CD4-positive, alpha-beta T cell treated with Interleukin-4 for 4 hours (primary cell): ENCODE results near the gene DUOXA1.
A peak's percentile ranks its signal among the peaks of the same experiment; 100 is the strongest.

Experiments used
- DNase-seq: peaks from one replicate; pipeline ENCODE4 v3.0.0-alpha.2; 2020

DUOXA1 gene

GRCh38 chr15:45129651-45130129 lies at the start of gene DUOXA1, which contains the start of gene DUOX1:
TSS of gene DUOXA1 (minus strand) at chr15:45129879. CDS start at chr15:45123014, 6,865 bp downstream.
TSS of gene DUOX1 (plus strand) at chr15:45129994. CDS start at chr15:45131967, 1,973 bp downstream.
- no peak for DNase-seq

GRCh38 chr15:45177285-45177684 lies 47.6 kb upstream of the DUOXA1 start:
- DNase-seq, result no peak

- DNase-seq, result no peak
Measured at GRCh38 chr15:45174577-45174976, 44.9 kb upstream of the DUOXA1 start.

GRCh38 chr15:45174069-45174468 lies 44.4 kb upstream of the DUOXA1 start:
- no peak for DNase-seq

- no peak for DNase-seq
Measured at GRCh38 chr15:45171912-45172311, 42.2 kb upstream of the DUOXA1 start.

- no peak for DNase-seq
Measured at GRCh38 chr15:45169608-45170480, 40.2 kb upstream of the DUOXA1 start.

GRCh38 chr15:45168751-45169551 lies 39.3 kb upstream of the DUOXA1 start:
- no peak for DNase-seq

GRCh38 chr15:45168286-45168685 lies 38.6 kb upstream of the DUOXA1 start:
- DNase-seq, result no peak

- DNase-seq, result no peak
Measured at GRCh38 chr15:45167631-45168205, 38.0 kb upstream of the DUOXA1 start.

- peak; percentile 86 for DNase-seq
Measured at GRCh38 chr15:45166834-45167630, 37.4 kb upstream of the DUOXA1 start.

- DNase-seq, result no peak
Measured at GRCh38 chr15:45165536-45165935, 35.9 kb upstream of the DUOXA1 start.

- no peak for DNase-seq
Measured at GRCh38 chr15:45164914-45165313, 35.2 kb upstream of the DUOXA1 start.

- no peak for DNase-seq
Measured at GRCh38 chr15:45163508-45163856, 33.8 kb upstream of the DUOXA1 start.

GRCh38 chr15:45162771-45163507 lies 33.3 kb upstream of the DUOXA1 start:
- DNase-seq, result peak; percentile 64

- DNase-seq, result no peak
Measured at GRCh38 chr15:45161666-45162065, 32.0 kb upstream of the DUOXA1 start.

- no peak for DNase-seq
Measured at GRCh38 chr15:45157974-45158373, 28.3 kb upstream of the DUOXA1 start.

GRCh38 chr15:45156744-45157455 lies 27.2 kb upstream of the DUOXA1 start:
- DNase-seq, result no peak

GRCh38 chr15:45155739-45156138 lies 26.1 kb upstream of the DUOXA1 start:
- DNase-seq, result no peak

- DNase-seq, result no peak
Measured at GRCh38 chr15:45151998-45152828, 22.5 kb upstream of the DUOXA1 start.

GRCh38 chr15:45150997-45151396 lies 21.3 kb upstream of the DUOXA1 start:
- no peak for DNase-seq
